UCSD-AML1 (cell line): ENCODE measurements around the gene CCDC138.
"Not testable (repeated sequence)": the region's sequence is repeated elsewhere in the genome, so short reads cannot be mapped to it uniquely, and the experiment has no call there.

ENCODE experiments used
- DNase-seq: peaks from one replicate; lab custom pipeline; 2025; ENCODE audit not compliant: unreplicated experiment; lab: John Stamatoyannopoulos, UW

Gene CCDC138, protein sequence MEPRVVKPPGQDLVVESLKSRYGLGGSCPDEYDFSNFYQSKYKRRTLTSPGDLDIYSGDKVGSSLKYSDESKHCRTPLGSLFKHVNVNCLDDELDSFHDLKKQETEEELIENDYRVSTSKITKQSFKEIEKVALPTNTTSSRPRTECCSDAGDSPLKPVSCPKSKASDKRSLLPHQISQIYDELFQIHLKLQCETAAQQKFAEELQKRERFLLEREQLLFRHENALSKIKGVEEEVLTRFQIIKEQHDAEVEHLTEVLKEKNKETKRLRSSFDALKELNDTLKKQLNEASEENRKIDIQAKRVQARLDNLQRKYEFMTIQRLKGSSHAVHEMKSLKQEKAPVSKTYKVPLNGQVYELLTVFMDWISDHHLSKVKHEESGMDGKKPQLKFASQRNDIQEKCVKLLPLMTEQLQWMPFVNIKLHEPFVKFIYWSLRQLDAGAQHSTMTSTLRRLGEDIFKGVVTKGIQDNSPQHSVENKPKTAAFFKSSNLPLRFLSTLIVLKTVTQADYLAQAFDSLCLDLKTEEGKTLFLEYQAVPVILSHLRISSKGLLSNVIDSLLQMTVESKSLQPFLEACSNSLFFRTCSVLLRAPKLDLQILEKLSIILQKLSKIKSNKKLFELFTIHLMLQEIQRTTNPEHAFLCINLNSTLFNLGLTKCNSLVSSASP

DNA sequence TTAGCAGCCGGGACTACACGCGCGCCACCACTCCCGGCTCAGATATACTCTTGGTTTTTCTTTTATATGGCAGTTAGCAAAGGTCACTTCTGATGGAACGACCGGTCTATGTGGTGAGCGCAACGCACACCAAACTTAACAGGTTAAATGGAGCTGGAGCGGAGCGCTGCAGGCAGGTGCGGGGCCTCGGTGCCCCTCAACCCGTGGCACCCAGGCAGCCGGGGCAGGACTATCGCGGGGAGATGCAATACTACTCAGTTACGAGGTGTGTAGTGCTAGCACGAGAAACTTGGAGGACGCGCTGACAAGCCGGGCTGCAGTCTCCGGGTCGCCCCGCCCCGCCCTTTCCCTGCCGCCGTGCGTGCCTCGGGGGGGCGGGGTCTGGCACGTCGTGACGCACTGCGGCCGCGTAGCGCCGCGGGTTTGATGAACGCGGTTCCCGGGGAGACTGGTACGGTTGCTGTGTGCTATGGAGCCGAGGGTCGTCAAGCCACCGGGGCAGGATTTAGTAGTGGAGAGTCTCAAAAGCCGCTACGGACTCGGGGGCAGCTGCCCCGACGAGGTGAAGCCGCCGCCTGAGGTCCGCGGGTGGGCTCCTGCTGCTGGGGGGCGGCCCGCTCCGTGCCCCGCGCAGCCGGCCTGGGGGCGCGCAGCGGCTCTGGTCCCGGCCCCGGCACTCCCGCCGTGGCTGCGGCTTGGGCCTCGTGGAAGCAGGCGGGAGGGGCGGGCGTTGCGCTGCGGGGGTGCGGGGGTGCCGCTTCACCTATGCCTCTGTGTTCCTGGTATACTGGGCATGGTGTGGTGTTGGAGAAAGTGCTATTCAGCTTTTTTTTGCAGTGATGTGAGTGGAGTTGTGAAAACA lies at the start of gene CCDC138:
Gene CCDC138, plus strand, starts transcription at position 418 of the 862 bp plus-strand sequence. Its CDS starts 52 bp downstream, at position 470.
- DNase-seq, result peak; percentile 93

GRCh38 chr2:108757973-108758372 lies 28.6 kb upstream of the CCDC138 start:
- not testable (repeated sequence) for DNase-seq

DNA sequence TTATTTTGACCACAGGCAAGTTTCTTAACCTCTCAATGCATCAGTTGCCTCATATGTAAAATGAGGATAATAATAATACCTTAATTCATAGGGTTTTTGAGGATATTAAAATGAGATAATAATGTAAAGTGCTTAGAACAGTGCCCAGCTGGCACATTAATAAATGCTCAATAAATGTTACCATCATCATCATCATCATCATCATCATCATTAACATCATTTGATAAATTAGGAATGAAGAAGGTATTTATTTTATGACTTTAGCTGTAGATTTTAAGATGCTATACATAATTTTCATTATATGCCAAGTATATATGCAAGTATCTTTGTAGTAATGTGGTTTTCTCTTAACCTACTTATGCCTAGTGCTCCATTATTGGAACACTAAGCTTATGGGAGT lies 24.0 kb upstream of the CCDC138 start:
- not testable (repeated sequence) for DNase-seq

DNA sequence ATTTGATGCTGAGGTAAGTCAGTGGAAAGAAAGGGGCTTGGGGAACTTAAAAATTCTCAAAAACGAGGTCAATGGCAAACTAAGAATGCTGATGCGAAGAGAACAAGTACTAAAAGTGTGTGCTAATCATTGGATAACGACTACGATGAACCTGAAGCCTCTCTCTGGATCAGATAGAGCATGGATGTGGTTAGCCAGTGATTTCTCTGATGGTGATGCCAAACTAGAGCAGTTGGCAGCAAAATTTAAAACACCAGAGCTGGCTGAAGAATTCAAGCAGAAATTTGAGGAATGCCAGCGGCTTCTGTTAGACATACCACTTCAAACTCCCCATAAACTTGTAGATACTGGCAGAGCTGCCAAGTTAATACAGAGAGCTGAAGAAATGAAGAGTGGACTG lies 19.9 kb upstream of the CCDC138 start:
- DNase-seq, result not testable (repeated sequence)

GRCh38 chr2:108767859-108768258 lies 18.7 kb upstream of the CCDC138 start:
- DNase-seq, result not testable (repeated sequence)

- no peak for DNase-seq
These were observed 10.1 kb upstream of the CCDC138 start for GRCh38 chr2:108776475-108776874.

DNA sequence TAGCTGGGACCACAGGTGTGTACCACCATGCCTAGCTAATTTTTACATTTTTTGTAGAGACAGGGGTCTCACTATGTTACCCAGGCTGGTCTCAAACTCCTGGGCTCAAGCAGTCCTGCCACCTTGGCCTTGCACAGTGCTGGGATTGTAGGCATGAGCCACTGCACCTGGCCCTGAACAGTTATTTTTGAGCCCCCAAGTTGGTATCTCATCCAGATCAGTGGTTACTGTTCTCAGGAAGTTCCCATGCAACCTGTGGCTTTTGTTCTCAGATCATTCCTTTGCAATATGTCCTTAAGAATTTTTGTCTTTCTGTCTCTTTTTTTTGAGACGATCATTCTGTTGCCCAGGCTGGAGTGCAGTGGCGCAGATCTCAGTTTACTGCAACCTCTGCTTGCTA lies 7.7 kb upstream of the CCDC138 start:
- no peak for DNase-seq

- DNase-seq, result no peak
These were observed 590 bp upstream of the CCDC138 start for GRCh38 chr2:108786008-108786353.

GRCh38 chr2:108787216-108787541 lies 608 bp downstream of the CCDC138 start:
- DNase-seq, result no peak

DNA sequence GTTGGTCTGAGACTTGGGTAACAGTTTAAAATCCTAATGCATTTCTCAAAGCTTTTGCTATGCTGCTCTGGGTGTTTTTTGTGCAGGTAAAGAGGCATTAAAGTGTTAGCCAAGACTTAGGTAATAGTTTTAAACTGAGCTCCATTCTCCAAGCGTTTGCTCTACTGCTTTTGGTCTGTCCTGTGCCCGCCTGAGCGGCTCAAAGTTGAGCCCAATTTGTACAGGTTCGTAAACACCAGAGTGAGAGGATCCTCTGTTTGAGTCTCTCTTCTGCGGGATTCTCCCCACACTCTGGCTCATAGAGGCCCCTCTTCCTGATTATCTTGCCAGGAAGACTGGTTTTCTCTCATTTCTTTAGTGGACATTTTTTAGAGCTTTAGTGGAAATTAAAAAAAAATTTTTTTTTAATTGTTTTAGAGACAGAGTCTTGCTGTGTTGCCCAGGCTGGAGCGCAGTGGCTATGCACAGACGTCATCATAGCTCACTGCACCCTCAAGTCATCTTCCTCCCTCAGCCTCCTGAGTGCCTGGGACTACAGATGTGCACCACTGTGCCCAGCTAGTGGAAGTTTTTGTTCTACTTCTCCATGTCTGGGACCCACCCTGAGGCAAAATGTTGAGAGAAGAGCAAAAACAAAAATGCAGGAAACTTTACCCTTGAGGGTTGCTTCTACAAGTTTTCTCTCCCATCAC lies 16.6 kb downstream of the CCDC138 start:
- DNase-seq, result no peak

DNA sequence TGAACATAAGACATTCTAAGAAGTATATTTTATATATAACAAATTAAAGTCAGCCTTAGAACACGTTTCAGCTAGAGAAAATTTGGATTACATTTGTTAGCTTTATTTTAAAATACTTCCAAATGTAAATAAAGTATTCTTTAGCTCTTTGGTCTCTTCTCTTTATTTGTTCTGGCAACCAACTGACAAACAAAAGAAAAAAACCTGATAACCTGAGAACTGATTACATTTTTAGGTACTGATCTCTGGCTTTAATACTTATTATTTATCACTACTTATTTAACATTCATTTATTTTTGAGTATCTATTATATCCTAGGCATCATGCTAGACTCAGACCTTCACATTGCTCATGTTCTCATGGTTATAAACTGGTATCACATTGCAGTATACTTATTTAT lies 18.5 kb downstream of the CCDC138 start:
- DNase-seq, result no peak

- DNase-seq, result no peak
These were observed 19.2 kb downstream of the CCDC138 start for GRCh38 chr2:108805782-108806181.

GRCh38 chr2:108806371-108807113 lies 20.0 kb downstream of the CCDC138 start:
- DNase-seq, result no peak

DNA sequence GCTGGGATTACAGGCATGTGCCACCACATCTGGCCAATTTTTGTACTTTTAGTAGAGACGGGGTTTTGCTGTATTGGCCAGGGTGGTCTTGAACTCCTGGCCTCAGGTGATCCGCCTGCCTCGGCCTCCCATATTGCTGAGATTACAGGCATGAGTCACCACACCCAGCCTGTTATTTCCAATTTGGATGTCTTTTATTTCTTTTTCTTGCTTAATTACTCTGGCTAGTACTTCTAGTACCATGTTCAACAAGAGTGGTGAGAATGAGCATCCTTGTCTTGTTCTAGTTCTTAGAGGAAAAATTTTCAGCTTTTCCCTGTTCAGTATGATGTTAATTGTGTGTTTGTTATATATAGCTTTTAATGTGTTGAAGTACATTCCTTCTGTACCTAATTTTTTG lies 23.4 kb downstream of the CCDC138 start:
- no peak for DNase-seq

DNA sequence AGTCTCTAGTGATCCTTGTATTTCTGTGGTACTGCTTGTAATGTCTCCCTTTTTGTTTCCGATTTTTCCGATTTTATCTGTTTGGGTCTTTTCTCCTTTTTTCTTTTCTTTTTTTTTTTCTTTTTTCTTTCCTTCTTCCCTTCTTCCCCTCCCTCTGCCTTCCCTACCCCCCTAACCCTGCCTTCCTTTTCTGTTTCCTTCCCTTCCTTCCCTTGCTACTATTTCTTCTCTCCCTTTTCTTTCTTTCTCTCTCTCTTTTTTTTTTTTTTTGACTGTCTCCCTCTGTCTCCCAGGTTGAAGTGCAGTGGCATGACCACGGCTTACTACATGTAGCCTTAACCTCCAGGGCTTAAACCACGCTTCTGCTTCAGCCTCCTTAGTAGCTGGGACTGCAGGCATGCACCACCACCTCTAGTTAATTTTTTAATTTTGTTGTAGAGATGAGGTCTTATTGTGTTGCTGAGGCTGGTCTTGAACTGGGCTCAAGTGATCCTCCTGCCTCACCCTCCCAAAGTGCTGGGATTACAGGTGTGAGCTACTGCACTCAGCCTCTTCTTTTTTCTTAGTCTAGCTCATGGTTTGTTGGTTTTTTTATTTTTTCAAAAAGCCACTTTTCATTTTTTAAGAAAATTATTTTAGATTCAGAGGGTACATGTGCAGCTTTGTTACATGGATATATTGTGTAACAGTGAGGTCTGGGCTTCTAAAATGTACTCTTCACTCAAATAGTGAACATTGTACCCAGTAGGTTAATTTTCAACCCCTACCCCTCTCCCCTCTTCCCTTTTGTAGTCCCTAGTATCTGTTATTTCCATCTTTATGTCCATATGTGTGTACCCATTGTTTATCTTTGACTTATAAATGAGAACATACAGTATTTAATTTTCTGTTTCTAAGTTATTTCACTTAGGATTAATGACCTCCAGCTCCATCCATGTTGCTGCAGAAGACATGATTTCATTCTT lies 24.7 kb downstream of the CCDC138 start:
- no peak for DNase-seq

DNA sequence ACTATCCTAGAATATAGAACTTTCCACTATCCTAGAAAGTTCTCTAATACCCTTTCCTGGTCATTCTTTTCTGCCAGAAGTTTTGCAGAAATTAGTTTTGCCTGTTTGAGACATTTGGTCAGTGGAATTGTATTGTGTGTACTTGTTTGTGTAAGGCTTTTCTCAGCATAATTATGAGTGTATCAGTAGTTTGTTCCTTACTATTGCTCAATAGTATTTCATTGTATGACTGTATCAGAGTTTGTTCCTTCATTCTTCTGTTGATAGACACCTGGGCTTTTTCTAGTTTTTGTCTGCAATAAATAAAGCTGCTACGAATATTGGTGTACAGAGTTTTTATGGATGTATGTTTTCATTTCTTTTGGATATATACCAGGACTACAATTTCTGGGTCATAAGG lies 27.2 kb downstream of the CCDC138 start:
- no peak for DNase-seq

- no peak for DNase-seq
These were observed 33.9 kb downstream of the CCDC138 start for GRCh38 chr2:108820482-108820881.

GRCh38 chr2:108823286-108823685 lies 36.7 kb downstream of the CCDC138 start:
- no peak for DNase-seq

DNA sequence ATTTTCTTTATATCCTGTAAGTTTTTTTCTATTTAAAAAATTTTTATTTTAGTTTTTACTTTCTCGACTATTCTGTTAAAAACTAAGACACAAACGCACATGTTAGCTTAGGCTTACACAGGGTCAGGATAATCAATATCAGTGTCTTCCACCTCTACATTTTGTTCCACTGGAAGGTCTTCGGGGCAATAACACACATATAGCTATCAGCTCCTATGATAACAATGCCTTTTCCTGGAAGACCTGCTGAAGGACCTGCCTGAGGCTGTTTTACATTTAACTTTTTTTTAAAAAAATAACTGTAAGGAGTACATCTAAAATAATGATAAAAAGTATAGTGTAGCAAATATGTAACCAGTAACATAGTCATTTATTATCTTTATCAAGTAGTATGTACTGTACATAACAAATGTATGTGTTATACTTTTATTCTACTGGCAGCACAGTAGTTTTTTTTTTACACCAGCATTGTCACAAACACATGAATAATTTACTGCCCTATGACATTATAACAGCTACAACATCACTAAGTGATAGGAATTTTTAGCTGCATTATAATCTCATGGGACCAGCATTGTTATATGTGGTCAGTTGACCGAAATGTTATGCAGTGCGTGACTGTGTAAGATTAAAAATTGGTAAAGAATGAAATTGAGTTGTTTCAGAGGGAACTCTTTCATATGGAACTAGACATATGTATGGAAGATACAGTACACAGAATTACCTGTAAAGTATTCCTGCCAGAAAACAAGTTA lies 37.9 kb downstream of the CCDC138 start:
- no peak for DNase-seq
